HG03575 (cell line): ENCODE measurements around the gene TRAK1.
A peak's percentile ranks its signal among the peaks of the same experiment; 100 is the strongest.

Source experiments
- ATAC-seq: cut with Tn5 transposase; IDR thresholded peaks from one replicate; pipeline ENCODE4 v1.9.1; 2021; ENCODE audit not compliant: unreplicated experiment, insufficient number of reproducible peaks, low FRiP score; ENCODE audit errors: extremely low read depth

The TRAK1 gene

GRCh38 chr3:42189001-42189460, 97.9 kb downstream of the TRAK1 start:
- ATAC-seq, result no peak

- no peak for ATAC-seq
Measured at GRCh38 chr3:42189736-42190135, 98.6 kb downstream of the TRAK1 start.

- ATAC-seq, result no peak
Measured at GRCh38 chr3:42190701-42191442, 99.7 kb downstream of the TRAK1 start.

- no peak for ATAC-seq
Measured at GRCh38 chr3:42191443-42191747, 100.2 kb downstream of the TRAK1 start.

GRCh38 chr3:42192334-42193200, 101.4 kb downstream of the TRAK1 start:
- ATAC-seq, result no peak

- no peak for ATAC-seq
Measured at GRCh38 chr3:42194943-42195510, 103.9 kb downstream of the TRAK1 start.

GRCh38 chr3:42195879-42196330, 104.7 kb downstream of the TRAK1 start:
- peak; percentile 41 for ATAC-seq

GRCh38 chr3:42198709-42199108, 107.6 kb downstream of the TRAK1 start:
- ATAC-seq, result no peak

- no peak for ATAC-seq
Measured at GRCh38 chr3:42202217-42202865, 111.2 kb downstream of the TRAK1 start.

- no peak for ATAC-seq
Measured at GRCh38 chr3:42204867-42205599, 113.9 kb downstream of the TRAK1 start.

GRCh38 chr3:42205800-42206514, 114.8 kb downstream of the TRAK1 start:
- ATAC-seq, result no peak

- ATAC-seq, result no peak
Measured at GRCh38 chr3:42209917-42210316, 118.8 kb downstream of the TRAK1 start.

- no peak for ATAC-seq
Measured at GRCh38 chr3:42210726-42211125, 119.6 kb downstream of the TRAK1 start.

- ATAC-seq, result no peak
Measured at GRCh38 chr3:42213417-42213816, 122.3 kb downstream of the TRAK1 start.

GRCh38 chr3:42214064-42214463, 122.9 kb downstream of the TRAK1 start:
- no peak for ATAC-seq

GRCh38 chr3:42214565-42215283, 123.6 kb downstream of the TRAK1 start:
- ATAC-seq, result no peak

- no peak for ATAC-seq
Measured at GRCh38 chr3:42216302-42216701, 125.1 kb downstream of the TRAK1 start.

- ATAC-seq, result no peak
Measured at GRCh38 chr3:42216931-42217333, 125.8 kb downstream of the TRAK1 start.
